CD14-positive monocyte (primary cell): ENCODE data around the gene ATP5F1A. TPM values are rescaled to one million over a fixed set of nuclear protein-coding genes. Genes with fewer than 3 reads are reported as not detected.

Source experiments
- DNase-seq, 3 donors: peaks; one replicate each; pipeline ENCODE4 v3.0.0-alpha.2; 2011 to 2022
- H2AFZ ChIP-seq: 2 replicates; pipeline ENCODE4 v1.6.0; 2012; ENCODE audit warnings: mild to moderate bottlenecking, low read depth, low read length, inconsistent platforms; ENCODE audit not compliant: insufficient read depth, poor library complexity, severe bottlenecking
- H3K27ac ChIP-seq, 2 donors: 1 replicate in 1 of 2; 2 replicates in 1 of 2; pipeline ENCODE4 v1.5.1; 2012 to 2013; ENCODE audit warnings: low read length in 2 of 2, control low read depth in 1 of 2, inconsistent platforms in 1 of 2, low read depth in 1 of 2, mild to moderate bottlenecking in 1 of 2
- H3K27me3 ChIP-seq, 2 donors: one replicate each; pipeline versions ENCODE4 v1.6.0 to v1.6.1; 2011 to 2013; ENCODE audit warnings: low read length in 2 of 2; ENCODE audit not compliant: control insufficient read depth in 2 of 2, insufficient read depth in 2 of 2
- H3K36me3 ChIP-seq, 2 donors: replicated peaks in 1 of 2; 1 replicate in 1 of 2; 2 replicates in 1 of 2; pipeline versions ENCODE4 v1.5.1 to v1.6.1; 2012 to 2013; ENCODE audit warnings: low read length in 2 of 2, control low read depth in 1 of 2, inconsistent platforms in 1 of 2, mild to moderate bottlenecking in 1 of 2; ENCODE audit not compliant: insufficient read depth in 2 of 2, control insufficient read depth in 1 of 2
- H3K4me1 ChIP-seq, 2 donors: 1 replicate in 1 of 2; 2 replicates in 1 of 2; pipeline versions ENCODE4 v1.5.1 to v1.6.1; 2012 to 2013; ENCODE audit warnings: low read length in 2 of 2, control low read depth in 1 of 2, inconsistent platforms in 1 of 2, mild to moderate bottlenecking in 1 of 2, moderate library complexity in 1 of 2; ENCODE audit not compliant: insufficient read depth in 2 of 2, control insufficient read depth in 1 of 2
- H3K4me2 ChIP-seq: replicated peaks from 2 replicates; pipeline ENCODE3; 2012; ENCODE audit warnings: low read length, moderate library complexity, mild to moderate bottlenecking; ENCODE audit not compliant: poor library complexity, severe bottlenecking; ENCODE audit errors: extremely low read depth
- H3K4me3 ChIP-seq, 3 experiments: fragments of 200-600 bp in 1 of 3; sonication (generic) in 1 of 3; replicated peaks in 1 of 3; 1 replicate in 2 of 3; 2 replicates in 1 of 3; pipeline ENCODE4 v1.5.1; 2011 to 2013; ENCODE audit warnings: low read length in 3 of 3, mild to moderate bottlenecking in 3 of 3, control low read depth in 2 of 3, low read depth in 2 of 3, inconsistent platforms in 1 of 3, moderate library complexity in 1 of 3
- H3K79me2 ChIP-seq: 2 replicates; pipeline ENCODE4 v1.6.0; 2012; ENCODE audit warnings: mild to moderate bottlenecking, control low read depth, inconsistent platforms, low read length, moderate library complexity; ENCODE audit not compliant: insufficient read depth
- H3K9ac ChIP-seq: 2 replicates; pipeline ENCODE4 v1.6.0; 2017; ENCODE audit warnings: low read length, mild to moderate bottlenecking; ENCODE audit not compliant: insufficient read depth, poor library complexity, severe bottlenecking
- H3K9me3 ChIP-seq, 2 donors: replicated peaks in 1 of 2; 1 replicate in 1 of 2; 2 replicates in 1 of 2; pipeline versions ENCODE4 v1.5.1 to v1.6.1; 2012 to 2013; ENCODE audit warnings: low read length in 2 of 2, control low read depth in 1 of 2; ENCODE audit not compliant: control insufficient read depth in 1 of 2, insufficient read depth in 1 of 2
- H4K20me1 ChIP-seq: 2 replicates; pipeline ENCODE4 v1.6.0; 2012; ENCODE audit warnings: mild to moderate bottlenecking, low read length, control low read depth, moderate library complexity; ENCODE audit not compliant: insufficient read depth
- H3K27ac Mint-ChIP-seq, 7 donors: one replicate each; pipeline ENCODE4 v1.8.0; 2020; ENCODE audit warnings: mild to moderate bottlenecking in 7 of 7, mixed read lengths in 7 of 7, moderate library complexity in 6 of 7, inconsistent platforms in 2 of 7
- H3K27me3 Mint-ChIP-seq, 3 donors: one replicate each; pipeline ENCODE4 v1.8.0; 2021 to 2022; ENCODE audit warnings: low read depth in 3 of 3, mild to moderate bottlenecking in 3 of 3, mixed read lengths in 3 of 3, moderate library complexity in 3 of 3, inconsistent platforms in 1 of 3
- H3K36me3 Mint-ChIP-seq, 2 donors: one replicate each; pipeline ENCODE4 v1.8.0; 2020; ENCODE audit warnings: mixed read lengths in 2 of 2, inconsistent platforms in 1 of 2, mild to moderate bottlenecking in 1 of 2
- H3K4me1 Mint-ChIP-seq: one replicate; pipeline ENCODE4 v1.8.0; 2020; ENCODE audit warnings: mild to moderate bottlenecking, mixed read lengths
- H3K4me3 Mint-ChIP-seq, 2 donors: one replicate each; pipeline ENCODE4 v1.8.0; 2020; ENCODE audit warnings: mild to moderate bottlenecking in 2 of 2, mixed read lengths in 2 of 2, moderate library complexity in 1 of 2
- H3K9me3 Mint-ChIP-seq, 7 donors: one replicate each; pipeline ENCODE4 v1.8.0; 2020 to 2022; ENCODE audit warnings: mixed read lengths in 7 of 7, mild to moderate bottlenecking in 6 of 7, moderate library complexity in 6 of 7, inconsistent platforms in 2 of 7
- WGBS: methylation state at CpG from one replicate; pipeline ENCODE4 v1.1.5; 2013; ENCODE audit warnings: missing lambda C conversion rate; ENCODE audit not compliant: insufficient coverage; 5-methylcytosine and 5-hydroxymethylcytosine counted together
- intact Hi-C, 2 donors: fragments of 100-400 bp; cut with micrococcal nuclease; formaldehyde crosslinking; loops; one replicate each; pipeline versions ENCODE4 v1.15.0 to v1.15.1; 2023
- polyA plus RNA-seq, 3 donors: library from polyadenylated mRNA; depleted of rRNA in 1 of 3; unstranded in 2 of 3; stranded (reverse) in 1 of 3; fragments of 300-500 nt in 2 of 3; fragments of >200 nt in 1 of 3; fragmentation: Illumina TruSeq in 2 of 3; gene quantifications; 1 replicate in 2 of 3; 2 replicates in 1 of 3; pipeline ENCODE4 v1.2.3, GENCODE V29; 2012 to 2021
- small RNA-seq: library from RNA; depleted of rRNA; stranded (forward); fragments of <200 nt; gene quantifications from one replicate; pipeline ENCODE3, GENCODE V24; 2012; ENCODE audit warnings: low read depth; ENCODE audit not compliant: insufficient read length
- TF ChIP-seq, protein P1 (sequence below): fragments of 200-600 bp; IDR thresholded peaks from one replicate; pipeline ENCODE4 v1.8.0; 2022; ENCODE audit warnings: antibody characterized with exemption, mild to moderate bottlenecking

ATP5F1A gene
- polyA plus RNA-seq, 3 donors: 251 to 553 (median 524) TPM

DNA sequence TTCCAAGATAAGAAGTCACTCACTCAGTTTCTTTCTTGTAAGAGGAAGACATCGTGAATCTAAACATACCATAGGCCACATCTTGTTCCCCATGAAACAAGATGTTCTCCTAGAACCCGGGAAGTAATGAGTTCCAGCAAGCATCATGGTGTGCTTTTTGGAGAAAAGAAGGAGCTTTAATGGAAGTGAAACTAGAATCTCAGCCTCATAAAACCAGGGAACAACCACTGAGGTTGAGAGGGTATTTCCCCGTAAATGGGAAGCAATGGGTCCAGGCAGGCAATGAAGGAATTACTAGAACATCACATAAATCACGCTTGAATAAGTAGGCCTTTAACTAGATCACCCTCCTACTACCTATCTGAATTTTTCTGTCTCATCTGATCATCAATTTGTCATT is 66.4 kb downstream of the ATP5F1A start:
- no peaks in the 10 kb centered on the region for H3K9me3 ChIP-seq
- H2AFZ ChIP-seq: no peak overlapping the region
- H3K27ac Mint-ChIP-seq: peak overlapping the region in 1 of 7 donors; percentile 0
- H3K79me2 ChIP-seq: peaks cover 7% of the 10 kb centered on the region
- H3K4me1 ChIP-seq: peaks cover 11 to 17% of the 10 kb centered on the region in 2 donors
- peaks cover 0 to 4% (median 1%) of the 10 kb centered on the region in 7 donors for H3K9me3 Mint-ChIP-seq
- no peak overlapping the region for H3K4me3 ChIP-seq
- peaks cover 35% of the 10 kb centered on the region for H3K4me1 Mint-ChIP-seq
- no CpG with 5 or more reads among the region's 4 CpGs for WGBS
- H3K4me2 ChIP-seq: no peak overlapping the region
- TF ChIP-seq, protein P1, sequence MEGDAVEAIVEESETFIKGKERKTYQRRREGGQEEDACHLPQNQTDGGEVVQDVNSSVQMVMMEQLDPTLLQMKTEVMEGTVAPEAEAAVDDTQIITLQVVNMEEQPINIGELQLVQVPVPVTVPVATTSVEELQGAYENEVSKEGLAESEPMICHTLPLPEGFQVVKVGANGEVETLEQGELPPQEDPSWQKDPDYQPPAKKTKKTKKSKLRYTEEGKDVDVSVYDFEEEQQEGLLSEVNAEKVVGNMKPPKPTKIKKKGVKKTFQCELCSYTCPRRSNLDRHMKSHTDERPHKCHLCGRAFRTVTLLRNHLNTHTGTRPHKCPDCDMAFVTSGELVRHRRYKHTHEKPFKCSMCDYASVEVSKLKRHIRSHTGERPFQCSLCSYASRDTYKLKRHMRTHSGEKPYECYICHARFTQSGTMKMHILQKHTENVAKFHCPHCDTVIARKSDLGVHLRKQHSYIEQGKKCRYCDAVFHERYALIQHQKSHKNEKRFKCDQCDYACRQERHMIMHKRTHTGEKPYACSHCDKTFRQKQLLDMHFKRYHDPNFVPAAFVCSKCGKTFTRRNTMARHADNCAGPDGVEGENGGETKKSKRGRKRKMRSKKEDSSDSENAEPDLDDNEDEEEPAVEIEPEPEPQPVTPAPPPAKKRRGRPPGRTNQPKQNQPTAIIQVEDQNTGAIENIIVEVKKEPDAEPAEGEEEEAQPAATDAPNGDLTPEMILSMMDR: no peak
- no peaks in the 10 kb centered on the region for H3K27me3 ChIP-seq
- H3K4me3 Mint-ChIP-seq: no peak overlapping the region
- no peak overlapping the region for H3K9ac ChIP-seq
- H3K36me3 Mint-ChIP-seq: peaks cover 45 to 63% of the 10 kb centered on the region in 2 donors
- no peak overlapping the region for H3K27ac ChIP-seq
- H3K36me3 ChIP-seq: peaks cover 2 to 56% of the 10 kb centered on the region in 2 donors
- peak in 1 of 3 donors; percentile 49 for DNase-seq
- intact Hi-C loops: no loop called here
- peaks cover 2 to 4% (median 3%) of the 10 kb centered on the region in 3 donors for H3K27me3 Mint-ChIP-seq
- peaks cover 57% of the 10 kb centered on the region for H4K20me1 ChIP-seq

Small RNA genes lying within 50 kb of the gene (small RNA-seq; reads per million reads assigned to genes)
- gene RNU6-1278P (not detected), gene RNY4P37 (not detected)

Other genes with a start within 250 kb of the ATP5F1A start
- gene EPG5, start 131.0 kb downstream of the ATP5F1A start, polyA plus RNA-seq: 10 to 100 TPM in 1 of 3 donors, 1 to 10 TPM in 2; 1.3 to 15.9 (median 1.4) TPM
- 10 to 100 TPM; 35.0 to 64.1 (median 42.3) TPM for gene PSTPIP2, start 26.0 kb downstream of the ATP5F1A start, polyA plus RNA-seq
- 10 to 100 TPM; 12.1 to 50.4 (median 34.6) TPM for gene HAUS1, start 6.1 kb upstream of the ATP5F1A start, polyA plus RNA-seq